H1 (cell line): Measurements from ENCODE around the gene E2F3. TPM values are rescaled to one million over a fixed set of nuclear protein-coding genes. Genes with fewer than 3 reads are reported as not detected.

Experiments
- CTCF ChIA-PET: fragments of 300-600 bp; sonication (Branson Sonifier 250); formaldehyde crosslinking; loops from one replicate; lab custom pipeline; 2021; ENCODE audit not compliant: partially characterized antibody; lab: Charles Lee
- POLR2A ChIA-PET: fragments of 300-600 bp; sonication (Branson Sonifier 250); formaldehyde crosslinking; loops from one replicate; lab custom pipeline; 2021; ENCODE audit warnings: inconsistent platforms; ENCODE audit not compliant: partially characterized antibody; lab: Charles Lee
- DNase-seq, 2 experiments: peaks; one replicate each; pipeline versions ENCODE4 v3.0.0 to v3.0.0-alpha.2; 2010 to 2022; ENCODE audit warnings: low spot score in 2 of 2, low read depth in 1 of 2, mixed read lengths in 1 of 2
- FAIRE-seq: peaks from 2 replicates; lab custom pipeline; 2011; peaks lifted over from hg19 to GRCh38; lab: Jason Lieb, UNC
- H2AFZ ChIP-seq: 2 replicates; pipeline ENCODE4 v1.8.1; 2012; ENCODE audit warnings: low read length, inconsistent platforms
- H2AK5ac ChIP-seq: 2 replicates; pipeline ENCODE4 v1.6.1; 2013; ENCODE audit warnings: low read depth, low read length
- H2BK120ac ChIP-seq: replicated peaks from 2 replicates; pipeline ENCODE3; 2013; ENCODE audit warnings: low read depth, low read length, inconsistent platforms
- H2BK12ac ChIP-seq: 2 replicates; pipeline ENCODE4 v1.6.1; 2013; ENCODE audit warnings: low read depth, low read length
- H2BK15ac ChIP-seq: 2 replicates; pipeline ENCODE4 v1.6.1; 2013; ENCODE audit warnings: low read length
- H2BK20ac ChIP-seq: 2 replicates; pipeline ENCODE4 v1.6.1; 2013; ENCODE audit warnings: low read length
- H2BK5ac ChIP-seq: 2 replicates; pipeline ENCODE4 v1.6.1; 2013; ENCODE audit warnings: low read depth, low read length
- H3K14ac ChIP-seq: 2 replicates; pipeline ENCODE4 v1.6.1; 2013; ENCODE audit warnings: inconsistent platforms; ENCODE audit not compliant: insufficient read length
- H3K18ac ChIP-seq: 2 replicates; pipeline ENCODE4 v1.6.1; 2013; ENCODE audit warnings: low read length; ENCODE audit errors: extremely low read depth
- H3K23ac ChIP-seq: 2 replicates; pipeline ENCODE4 v1.6.1; 2013; ENCODE audit warnings: inconsistent platforms; ENCODE audit not compliant: insufficient read length
- H3K23me2 ChIP-seq: 2 replicates; pipeline ENCODE4 v1.6.1; 2013; ENCODE audit warnings: low read depth, low read length
- H3K27ac ChIP-seq: 2 replicates; pipeline ENCODE4 v1.6.1; 2011; ENCODE audit warnings: low read depth, low read length, inconsistent platforms
- H3K27me3 ChIP-seq, 4 experiments: replicated peaks in 1 of 4; 1 replicate in 1 of 4; 2 replicates in 3 of 4; pipeline versions ENCODE4 v1.6.1 to v1.8.1; 2011 to 2013; ENCODE audit warnings: low read length in 3 of 4, mild to moderate bottlenecking in 3 of 4, inconsistent platforms in 2 of 4, mixed read lengths in 2 of 4, moderate library complexity in 1 of 4; ENCODE audit not compliant: control insufficient read depth in 3 of 4, insufficient read depth in 3 of 4; ENCODE audit errors: extremely low read depth in 1 of 4
- H3K36me3 ChIP-seq, 4 experiments: 2 replicates each; pipeline versions ENCODE4 v1.6.1 to v1.8.1; 2011 to 2013; ENCODE audit warnings: mild to moderate bottlenecking in 4 of 4, low read length in 3 of 4, moderate library complexity in 2 of 4, control low read depth in 1 of 4, inconsistent platforms in 1 of 4; ENCODE audit not compliant: insufficient read depth in 4 of 4, control insufficient read depth in 2 of 4
- H3K4ac ChIP-seq: replicated peaks from 2 replicates; pipeline ENCODE3; 2013; ENCODE audit warnings: low read length, low read depth, mixed read lengths, inconsistent platforms; ENCODE audit not compliant: insufficient read length
- H3K4me1 ChIP-seq, 4 experiments: replicated peaks in 1 of 4; 1 replicate in 1 of 4; 2 replicates in 3 of 4; pipeline versions ENCODE4 v1.6.1 to v1.8.1; 2011 to 2013; ENCODE audit warnings: low read length in 3 of 4, inconsistent platforms in 2 of 4, mixed read lengths in 1 of 4; ENCODE audit not compliant: insufficient read depth in 4 of 4, control insufficient read depth in 3 of 4
- H3K4me2 ChIP-seq, 2 experiments: 2 replicates each; pipeline versions ENCODE4 v1.6.1 to v1.8.1; 2011 to 2013; ENCODE audit warnings: low read depth in 2 of 2, low read length in 2 of 2, control low read depth in 1 of 2, inconsistent platforms in 1 of 2, mild to moderate bottlenecking in 1 of 2; ENCODE audit not compliant: insufficient read depth in 1 of 2
- H3K4me3 ChIP-seq, 4 experiments: fragments of 200-600, 300-600 bp in 1 of 4; sonication (generic), shearing (Covaris generic), sonication (Bioruptor Twin) in 1 of 4; 2 replicates each; pipeline versions ENCODE4 v1.5.1 to v1.8.1; 2011 to 2016; ENCODE audit warnings: low read length in 4 of 4, low read depth in 3 of 4, control low read depth in 2 of 4, inconsistent platforms in 2 of 4, mild to moderate bottlenecking in 2 of 4, mixed read lengths in 1 of 4, moderate library complexity in 1 of 4; ENCODE audit not compliant: insufficient read depth in 2 of 4; ENCODE audit errors: extremely low read depth in 1 of 4
- H3K56ac ChIP-seq: replicated peaks from 2 replicates; pipeline ENCODE3; 2013; ENCODE audit warnings: low read depth, mild to moderate bottlenecking, mixed read lengths, low read length, inconsistent platforms; ENCODE audit not compliant: insufficient read length
- H3K79me1 ChIP-seq: 2 replicates; pipeline ENCODE4 v1.6.1; 2013; ENCODE audit warnings: low read depth, low read length, control low read depth
- H3K79me2 ChIP-seq, 2 experiments: 2 replicates each; pipeline versions ENCODE4 v1.6.1 to v1.8.1; 2012 to 2013; ENCODE audit warnings: low read length in 2 of 2, mild to moderate bottlenecking in 2 of 2, inconsistent platforms in 1 of 2; ENCODE audit not compliant: insufficient read depth in 2 of 2, control insufficient read depth in 1 of 2
- H3K9ac ChIP-seq, 4 experiments: replicated peaks in 1 of 4; 1 replicate in 1 of 4; 2 replicates in 3 of 4; pipeline versions ENCODE4 v1.6.1 to v1.8.1; 2011 to 2013; ENCODE audit warnings: low read depth in 3 of 4, low read length in 3 of 4, control low read depth in 2 of 4, mild to moderate bottlenecking in 2 of 4, moderate library complexity in 2 of 4, inconsistent platforms in 1 of 4; ENCODE audit errors: extremely low read depth in 1 of 4
- H3K9me3 ChIP-seq, 2 experiments: 2 replicates each; pipeline versions ENCODE4 v1.6.1 to v1.8.1; 2012 to 2013; ENCODE audit warnings: mild to moderate bottlenecking in 2 of 2, moderate library complexity in 2 of 2, control low read depth in 1 of 2, inconsistent platforms in 1 of 2, low read depth in 1 of 2, low read length in 1 of 2, mixed read lengths in 1 of 2; ENCODE audit not compliant: insufficient read depth in 2 of 2
- H4K20me1 ChIP-seq, 2 experiments: replicated peaks in 1 of 2; 2 replicates each; pipeline versions ENCODE3 to v1.8.1; 2011 to 2013; ENCODE audit warnings: inconsistent platforms in 2 of 2, low read length in 2 of 2, mild to moderate bottlenecking in 1 of 2; ENCODE audit not compliant: insufficient read depth in 2 of 2, control insufficient read depth in 1 of 2
- H4K5ac ChIP-seq: 2 replicates; pipeline ENCODE4 v1.6.1; 2013; ENCODE audit warnings: low read length, low read depth, mixed read lengths, inconsistent platforms; ENCODE audit not compliant: insufficient read length
- H4K8ac ChIP-seq: 2 replicates; pipeline ENCODE4 v1.8.0; 2013; ENCODE audit warnings: mild to moderate bottlenecking, moderate library complexity, low read length, inconsistent platforms; ENCODE audit not compliant: insufficient read depth; ENCODE audit errors: extremely low read depth
- H4K91ac ChIP-seq: replicated peaks from 2 replicates; pipeline ENCODE3; 2013; ENCODE audit warnings: low read length, mixed read lengths, inconsistent platforms; ENCODE audit not compliant: insufficient read length
- CTCF ChIP-seq, 3 experiments: IDR thresholded peaks; 1 replicate in 2 of 3; 2 replicates in 1 of 3; pipeline versions ENCODE4 v1.5.1 to v1.6.1; 2011; ENCODE audit warnings: low read length in 3 of 3, mild to moderate bottlenecking in 3 of 3, inconsistent platforms in 2 of 3, low read depth in 1 of 3, moderate library complexity in 1 of 3; ENCODE audit not compliant: insufficient read depth in 1 of 3; ENCODE audit errors: control extremely low read depth in 1 of 3
- POU5F1 ChIP-seq: IDR thresholded peaks from 2 replicates; pipeline ENCODE4 v1.6.1; 2011; ENCODE audit warnings: low read depth, mild to moderate bottlenecking, low read length, moderate library complexity
- SIX5 ChIP-seq: IDR thresholded peaks from 2 replicates; pipeline ENCODE4 v1.6.1; 2011; ENCODE audit warnings: mild to moderate bottlenecking, low read depth, low read length
- TAF1 ChIP-seq: IDR thresholded peaks from 2 replicates; pipeline ENCODE4 v1.6.1; 2011; ENCODE audit warnings: mild to moderate bottlenecking, low read depth, low read length
- TAF7 ChIP-seq: optimal IDR thresholded peaks from 2 replicates; pipeline ENCODE3; 2011; ENCODE audit warnings: low read depth, mild to moderate bottlenecking, inconsistent platforms, low read length, moderate library complexity, borderline replicate concordance
- ZNF274 ChIP-seq: IDR thresholded peaks from 2 replicates; pipeline ENCODE4 v1.7.0; 2012; ENCODE audit warnings: low read length, borderline replicate concordance; ENCODE audit errors: extremely low read depth
- WGBS, 2 experiments: shearing (Covaris generic) in 1 of 2; methylation state at CpG; one replicate each; pipeline versions ENCODE4 v1.1.6 to v1.1.7; 2013 to 2015; ENCODE audit warnings: low lambda C conversion rate in 2 of 2, mixed read lengths in 2 of 2, inconsistent platforms in 1 of 2, low coverage in 1 of 2, missing lambda C conversion rate in 1 of 2; ENCODE audit not compliant: insufficient replicate concordance in 2 of 2, insufficient coverage in 1 of 2, insufficient read length in 1 of 2; ENCODE audit errors: extremely low coverage in 1 of 2, missing lambda C conversion rate in 1 of 2; 5-methylcytosine and 5-hydroxymethylcytosine counted together
- polyA plus RNA-seq, 7 experiments: library from polyadenylated mRNA; depleted of rRNA in 3 of 7; stranded (reverse) in 5 of 7; unstranded in 2 of 7; fragments of >200 nt in 5 of 7; fragments of 200-250 nt in 2 of 7; gene quantifications; 1 replicate in 5 of 7; 2 replicates in 1 of 7; 4 replicates in 1 of 7; pipeline versions ENCODE4 v1.2.1 to v1.2.3, GENCODE V29; 2011 to 2013; ENCODE audit warnings: missing spikeins in 2 of 7, mixed read lengths in 2 of 7
- total RNA-seq: library from RNA; stranded (reverse); fragmentation: NEBNext Ultra II Directional; extraction: Animal tissue kit (Norgen Biotek cat#: 25700); gene quantifications from 2 replicates; pipeline ENCODE4 v1.2.1, GENCODE V29; 2021

E2F3 gene
- total and polyA plus RNA-seq, 2 of the 8 experiments (the other 6 are each of a cell fraction or from before 2014, with no cell fraction given): 14.9 to 42.2 TPM

GRCh38 chr6:20404641-20405032 lies 3.0 kb downstream of the E2F3 start:
- H3K14ac ChIP-seq: no peak overlapping the region
- H3K56ac ChIP-seq: no peak overlapping the region
- H3K4me1 ChIP-seq: peaks cover 2 to 5% (median 4%) of the 10 kb centered on the region in 4 experiments; a peak in 4 of 7 replicates
- H2AFZ ChIP-seq: no peak overlapping the region
- peaks cover 5% of the 10 kb centered on the region; the same call in 1 of the 2 replicates for H3K79me1 ChIP-seq
- no peaks in the 10 kb centered on the region for H3K9me3 ChIP-seq
- peak overlapping the region; percentile 60 to 72 for H3K4me2 ChIP-seq
- no peak overlapping the region for H2BK15ac ChIP-seq
- peak overlapping the region in 3 of 4 experiments; percentile 82 to 96 (median 92); a peak in 6 of 7 replicates for H3K9ac ChIP-seq
- no peak overlapping the region for H4K5ac ChIP-seq
- DNase-seq: no peak
- no peaks in the 10 kb centered on the region; a peak in 1 of 7 replicates for H3K27me3 ChIP-seq
- H2BK5ac ChIP-seq: no peak overlapping the region
- H3K4me3 ChIP-seq: peak overlapping the region; percentile 62 to 88 (median 86)
- no peak overlapping the region for H3K23ac ChIP-seq
- no peak overlapping the region for H2AK5ac ChIP-seq
- peaks cover 28 to 62% of the 10 kb centered on the region in 2 experiments for H3K79me2 ChIP-seq
- FAIRE-seq: no peak
- H2BK12ac ChIP-seq: peak overlapping the region; percentile 91; the same call in 1 of the 2 replicates
- H3K36me3 ChIP-seq: peaks cover 4 to 21% (median 10%) of the 10 kb centered on the region in 4 experiments; a peak in 5 of 8 replicates
- H3K27ac ChIP-seq: no peak overlapping the region
- 2% methylated on average over 6 of the region's 6 CpGs; no CpG with 5 or more reads in 1 of the 2 experiments for WGBS, 2 experiments
- no peak overlapping the region for H4K8ac ChIP-seq
- H4K91ac ChIP-seq: no peak overlapping the region
- no peak overlapping the region for H2BK120ac ChIP-seq
- H3K4ac ChIP-seq: no peak overlapping the region
- H3K23me2 ChIP-seq: peaks cover 8% of the 10 kb centered on the region
- H4K20me1 ChIP-seq: peaks cover 15 to 23% of the 10 kb centered on the region in 2 experiments
- POLR2A ChIA-PET: interaction anchor here (0.6 to 3.7 kb wide), 24 partner anchors 8 to 151 kb away, joined by 3 to 39 read pairs (median 4); partner anchors contain the start of gene CDKAL1
- CTCF ChIA-PET: interaction anchor here (1.1 to 2.8 kb wide), 15 partner anchors 10 to 126 kb away, joined by 3 to 13 read pairs (median 4); no protein-coding TSS in a partner anchor
- no peak overlapping the region for H3K18ac ChIP-seq
- H2BK20ac ChIP-seq: no peak overlapping the region
- TF ChIP-seq TAF7: no peak
- TF ChIP-seq ZNF274: no peak
- TF ChIP-seq POU5F1: no peak
- no peak for TF ChIP-seq TAF1
- no peak for TF ChIP-seq SIX5
- peak; percentile 5 to 50 (median 35); a peak in 3 of 4 replicates for TF ChIP-seq CTCF (IDR thresholded peaks at IDR 0.05; ENCODE audit: control extremely low read depth in 1 of 3, insufficient read depth in 1 of 3, low read depth in 1 of 3, low read length in 3 of 3)
